ENCODE data around the gene BORCS6.

GRCh38 chr17:8159032-8159400, 31.0 kb downstream of the BORCS6 start:
- TF ChIP-seq POLR2A (IDR thresholded peaks at IDR 0.05) (no peak), CTCF (IDR thresholded peaks at IDR 0.05) (no peak)
